Effector CD4-positive, alpha-beta T cell (primary cell): Measurements from ENCODE around the gene PDPN.

Experiments
- DNase-seq: peaks from one replicate; pipeline ENCODE4 v3.0.0-alpha.2; 2020

Gene PDPN

GRCh38 chr1:13619909-13620308, 36.3 kb downstream of the PDPN start:
- DNase-seq, result no peak

GRCh38 chr1:13620825-13621224, 37.2 kb downstream of the PDPN start:
- no peak for DNase-seq

GRCh38 chr1:13622446-13622845, 38.8 kb downstream of the PDPN start:
- no peak for DNase-seq

- no peak for DNase-seq
These were observed 39.5 kb downstream of the PDPN start for GRCh38 chr1:13623021-13623637.

- DNase-seq, result no peak
These were observed 40.9 kb downstream of the PDPN start for GRCh38 chr1:13624526-13624925.

- no peak for DNase-seq
These were observed 43.5 kb downstream of the PDPN start for GRCh38 chr1:13627127-13627526.

GRCh38 chr1:13628218-13628617, 44.6 kb downstream of the PDPN start:
- no peak for DNase-seq

- no peak for DNase-seq
These were observed 45.1 kb downstream of the PDPN start for GRCh38 chr1:13628711-13629110.

GRCh38 chr1:13642306-13643004, 58.8 kb downstream of the PDPN start:
- no peak for DNase-seq

GRCh38 chr1:13643017-13643416, 59.4 kb downstream of the PDPN start:
- no peak for DNase-seq

GRCh38 chr1:13646521-13646920, 62.9 kb downstream of the PDPN start:
- DNase-seq, result no peak

- DNase-seq, result no peak
These were observed 67.6 kb downstream of the PDPN start for GRCh38 chr1:13651279-13651678.

GRCh38 chr1:13652238-13652637, 68.6 kb downstream of the PDPN start:
- no peak for DNase-seq

GRCh38 chr1:13661539-13661938, 77.9 kb downstream of the PDPN start:
- DNase-seq, result no peak

- no peak for DNase-seq
These were observed 78.9 kb downstream of the PDPN start for GRCh38 chr1:13662493-13662892.

- DNase-seq, result no peak
These were observed 80.3 kb downstream of the PDPN start for GRCh38 chr1:13663969-13664368.

GRCh38 chr1:13664451-13664850, 80.8 kb downstream of the PDPN start:
- DNase-seq, result no peak

- no peak for DNase-seq
These were observed 82.7 kb downstream of the PDPN start for GRCh38 chr1:13666317-13666716.
